HEK293T (cell line): Measurements from ENCODE around the gene ZNF205.

Source experiments
- BHLHE40 ChIP-seq: fragments of 450-650 bp; IDR thresholded peaks from 2 replicates; pipeline ENCODE4 v1.6.1; 2016; ENCODE audit warnings: mild to moderate bottlenecking, moderate library complexity, borderline replicate concordance
- ELF4 ChIP-seq: fragments of 450-650 bp; IDR thresholded peaks from 2 replicates; pipeline ENCODE4 v1.6.1; 2017; ENCODE audit warnings: antibody characterized with exemption
- L3MBTL2 ChIP-seq: fragments of 450-650 bp; conservative IDR thresholded peaks from 2 replicates; pipeline ENCODE4 v1.6.1; 2016; ENCODE audit warnings: mild to moderate bottlenecking
- NFRKB ChIP-seq: fragments of 450-650 bp; IDR thresholded peaks from 2 replicates; pipeline ENCODE4 v1.6.1; 2016; ENCODE audit warnings: mild to moderate bottlenecking, moderate library complexity
- SUZ12 ChIP-seq: fragments of 450-650 bp; IDR thresholded peaks from 2 replicates; pipeline ENCODE4 v1.6.1; 2016; ENCODE audit warnings: mild to moderate bottlenecking
- ZNF384 ChIP-seq: fragments of 450-650 bp; IDR thresholded peaks from 2 replicates; pipeline ENCODE4 v1.6.1; 2016

DNA sequence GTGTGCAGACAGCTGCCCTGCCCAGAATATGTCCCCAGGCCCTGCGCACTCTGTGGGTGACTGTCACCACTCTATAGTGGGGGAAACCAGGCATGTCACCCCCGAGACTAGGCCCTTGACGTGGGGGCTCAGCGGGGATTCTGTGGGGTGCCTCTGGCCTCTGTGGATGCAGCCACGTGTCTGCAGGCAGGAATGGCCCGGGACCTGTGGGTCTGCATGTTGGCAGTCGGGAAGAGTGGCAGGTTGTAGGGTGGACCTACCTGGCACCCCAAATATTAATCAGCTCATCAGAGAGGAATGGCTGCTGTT lies 46.0 kb upstream of the ZNF205 start:
- no peak for TF ChIP-seq L3MBTL2
- TF ChIP-seq ZNF384: no peak
- no peak for TF ChIP-seq BHLHE40
- no peak for TF ChIP-seq ELF4
- TF ChIP-seq NFRKB: no peak
- TF ChIP-seq SUZ12: no peak
